Neutrophil (primary cell): ENCODE results near the gene MLN.

ENCODE experiments used
- H3K27ac ChIP-seq: fragments of 200-600 bp; sonication (generic); 2 replicates; pipeline ENCODE4 v1.5.1; 2016; ENCODE audit warnings: mild to moderate bottlenecking, moderate library complexity
- H3K27me3 ChIP-seq: fragments of 200-600 bp; sonication (generic); 2 replicates; pipeline ENCODE4 v1.6.0; 2016; ENCODE audit warnings: mild to moderate bottlenecking
- H3K36me3 ChIP-seq: fragments of 200-600 bp; sonication (generic); 2 replicates; pipeline ENCODE4 v1.5.1; 2017
- H3K4me1 ChIP-seq, 2 experiments: fragments of 200-600 bp in 1 of 2; sonication (generic) in 1 of 2; 1 replicate in 1 of 2; 2 replicates in 1 of 2; pipeline versions ENCODE4 v1.5.1 to v1.6.1; 2013 to 2016; ENCODE audit warnings: low read depth in 1 of 2, low read length in 1 of 2, mild to moderate bottlenecking in 1 of 2, moderate library complexity in 1 of 2; ENCODE audit not compliant: control insufficient read depth in 1 of 2, insufficient read depth in 1 of 2
- H3K4me3 ChIP-seq, 2 experiments: fragments of 200-600 bp in 1 of 2; sonication (generic) in 1 of 2; 1 replicate in 1 of 2; 2 replicates in 1 of 2; pipeline ENCODE4 v1.5.1; 2013 to 2016; ENCODE audit warnings: low read depth in 1 of 2, low read length in 1 of 2, mild to moderate bottlenecking in 1 of 2, moderate library complexity in 1 of 2
- H3K9me3 ChIP-seq: fragments of 200-600 bp; sonication (generic); 2 replicates; pipeline ENCODE4 v1.5.1; 2016
- TF ChIP-seq, protein P1 (sequence below): fragments of 200-600 bp; sonication (generic); IDR thresholded peaks from 2 replicates; pipeline ENCODE4 v1.5.1; 2016; ENCODE audit warnings: antibody characterized with exemption

Gene MLN

GRCh38 chr6:33794910-33795623 is 8.7 kb downstream of the MLN start:
- TF ChIP-seq, protein P1, sequence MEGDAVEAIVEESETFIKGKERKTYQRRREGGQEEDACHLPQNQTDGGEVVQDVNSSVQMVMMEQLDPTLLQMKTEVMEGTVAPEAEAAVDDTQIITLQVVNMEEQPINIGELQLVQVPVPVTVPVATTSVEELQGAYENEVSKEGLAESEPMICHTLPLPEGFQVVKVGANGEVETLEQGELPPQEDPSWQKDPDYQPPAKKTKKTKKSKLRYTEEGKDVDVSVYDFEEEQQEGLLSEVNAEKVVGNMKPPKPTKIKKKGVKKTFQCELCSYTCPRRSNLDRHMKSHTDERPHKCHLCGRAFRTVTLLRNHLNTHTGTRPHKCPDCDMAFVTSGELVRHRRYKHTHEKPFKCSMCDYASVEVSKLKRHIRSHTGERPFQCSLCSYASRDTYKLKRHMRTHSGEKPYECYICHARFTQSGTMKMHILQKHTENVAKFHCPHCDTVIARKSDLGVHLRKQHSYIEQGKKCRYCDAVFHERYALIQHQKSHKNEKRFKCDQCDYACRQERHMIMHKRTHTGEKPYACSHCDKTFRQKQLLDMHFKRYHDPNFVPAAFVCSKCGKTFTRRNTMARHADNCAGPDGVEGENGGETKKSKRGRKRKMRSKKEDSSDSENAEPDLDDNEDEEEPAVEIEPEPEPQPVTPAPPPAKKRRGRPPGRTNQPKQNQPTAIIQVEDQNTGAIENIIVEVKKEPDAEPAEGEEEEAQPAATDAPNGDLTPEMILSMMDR = no peak
- H3K27me3 ChIP-seq = peaks cover 73% of the 10 kb centered on the region
- no peaks in the 10 kb centered on the region for H3K9me3 ChIP-seq
- no peaks in the 10 kb centered on the region for H3K36me3 ChIP-seq
- no peak overlapping the region for H3K27ac ChIP-seq
- H3K4me1 ChIP-seq = no peaks in the 10 kb centered on the region
- no peak overlapping the region for H3K4me3 ChIP-seq

- Histone ChIP-seq H3K36me3 (no peaks in the 10 kb centered on the region), H3K27ac (no peak overlapping the region), H3K27me3 (peaks cover 53% of the 10 kb centered on the region), H3K4me1 (peaks cover 3 to 8% of the 10 kb centered on the region in 2 experiments), H3K9me3 (no peaks in the 10 kb centered on the region), H3K4me3 (no peak overlapping the region)
- TF ChIP-seq, protein P1 = no peak
Measured at GRCh38 chr6:33792981-33793380, 10.8 kb downstream of the MLN start.

DNA sequence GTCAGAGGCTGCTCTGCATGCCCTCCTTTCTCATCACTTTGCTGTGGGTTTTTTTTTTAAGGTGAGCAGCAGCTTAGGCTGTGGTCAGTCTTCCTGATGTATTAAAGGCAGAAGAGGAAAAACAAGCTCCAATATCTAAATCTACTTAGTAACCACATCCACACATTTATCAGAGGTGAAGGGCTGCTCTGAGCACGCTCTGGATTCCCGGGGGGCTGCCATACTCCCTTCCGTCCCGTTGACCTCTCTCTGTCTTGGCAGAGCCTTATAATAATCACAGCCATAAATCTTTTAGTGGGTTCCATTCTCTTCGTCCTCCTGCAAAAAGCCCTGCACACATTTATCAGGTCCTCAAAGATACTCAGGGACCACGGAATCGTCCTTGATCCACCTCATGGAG is 12.2 kb downstream of the MLN start:
- TF ChIP-seq, protein P1 = no peak
- Histone ChIP-seq H3K27me3 (peaks cover 39% of the 10 kb centered on the region), H3K9me3 (no peaks in the 10 kb centered on the region), H3K36me3 (no peaks in the 10 kb centered on the region), H3K4me3 (no peak overlapping the region), H3K4me1 (peaks cover 16 to 22% of the 10 kb centered on the region in 2 experiments), H3K27ac (no peak overlapping the region)

DNA sequence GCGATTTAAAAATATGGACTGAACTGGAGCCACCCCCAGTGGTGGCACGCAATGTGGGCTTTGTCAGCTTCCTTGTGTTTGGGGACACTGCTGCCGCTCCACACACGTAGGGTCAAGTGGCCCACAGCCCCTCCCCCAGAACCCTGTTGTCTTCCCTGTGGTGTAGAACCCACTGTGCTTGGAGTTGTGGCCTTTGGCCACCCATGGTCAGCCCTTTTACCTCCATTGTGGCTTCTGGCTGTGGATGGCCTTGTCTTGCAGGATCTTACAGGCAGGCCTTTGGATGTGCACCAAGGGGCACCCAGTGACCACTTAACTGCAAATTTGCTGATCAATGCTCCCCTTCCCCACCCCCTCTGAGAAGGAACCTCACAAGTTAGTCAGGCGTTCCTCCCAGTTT is 12.9 kb downstream of the MLN start:
- H3K36me3 ChIP-seq = no peaks in the 10 kb centered on the region
- TF ChIP-seq, protein P1 = no peak
- H3K4me3 ChIP-seq = no peak overlapping the region
- H3K27me3 ChIP-seq = peaks cover 33% of the 10 kb centered on the region
- peaks cover 21 to 22% of the 10 kb centered on the region in 2 experiments for H3K4me1 ChIP-seq
- H3K9me3 ChIP-seq = no peaks in the 10 kb centered on the region
- H3K27ac ChIP-seq = no peak overlapping the region

- Histone ChIP-seq H3K36me3 (no peaks in the 10 kb centered on the region), H3K9me3 (no peaks in the 10 kb centered on the region), H3K4me1 (peaks cover 21 to 22% of the 10 kb centered on the region in 2 experiments), H3K27me3 (peaks cover 31% of the 10 kb centered on the region), H3K27ac (no peak overlapping the region), H3K4me3 (no peak overlapping the region)
- TF ChIP-seq, protein P1 = no peak
Measured at GRCh38 chr6:33790379-33790778, 13.4 kb downstream of the MLN start.
